ENCODE results near the gene ANO3. TPM values are rescaled to one million over a fixed set of nuclear protein-coding genes. Genes with fewer than 3 reads are reported as not detected.

Gene ANO3
- total RNA-seq, 2 donors from 2014 or later = not detected

DNA sequence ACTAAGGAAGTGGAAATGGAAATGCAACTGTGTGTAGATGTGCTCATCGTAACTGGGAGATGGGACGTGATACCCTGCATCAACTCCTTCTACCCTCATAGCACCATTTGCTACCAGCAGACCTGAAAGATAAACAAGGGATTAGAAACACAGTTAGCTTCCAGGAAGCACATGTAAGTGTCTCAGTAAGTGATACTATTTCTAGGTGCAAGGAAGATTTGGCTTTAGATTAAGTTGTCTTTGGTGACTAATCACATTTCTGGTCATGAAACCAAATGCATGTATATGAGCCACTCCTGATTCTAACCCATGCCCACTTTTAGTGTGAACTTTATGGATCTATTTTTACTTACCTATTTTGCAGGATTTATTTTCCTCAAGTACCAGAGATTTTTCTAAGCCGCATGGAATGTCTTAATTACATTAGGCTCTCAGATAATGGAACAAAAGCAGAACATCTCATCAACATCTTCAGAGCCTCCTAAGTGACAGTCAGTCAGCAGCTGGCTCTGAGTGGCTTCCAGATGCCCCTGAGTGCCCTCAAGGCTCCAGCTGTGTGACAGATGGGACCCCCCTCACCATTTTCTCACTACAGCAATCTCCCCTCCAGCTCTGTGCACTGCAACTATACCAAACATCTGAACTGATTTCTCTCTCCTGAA lies 368.8 kb downstream of the ANO3 start:
- ATAC-seq (replicated peaks) = no peak
- no peaks in the 10 kb centered on the region for H3K27me3 Mint-ChIP-seq
- no peaks in the 10 kb centered on the region for H3K36me3 Mint-ChIP-seq (ENCODE audit: low read depth)
- H3K4me3 Mint-ChIP-seq = no peak overlapping the region
- H3K9me3 Mint-ChIP-seq = peaks cover 12% of the 10 kb centered on the region
- H3K27ac Mint-ChIP-seq = no peak overlapping the region
- H3K4me1 Mint-ChIP-seq = no peaks in the 10 kb centered on the region

DNA sequence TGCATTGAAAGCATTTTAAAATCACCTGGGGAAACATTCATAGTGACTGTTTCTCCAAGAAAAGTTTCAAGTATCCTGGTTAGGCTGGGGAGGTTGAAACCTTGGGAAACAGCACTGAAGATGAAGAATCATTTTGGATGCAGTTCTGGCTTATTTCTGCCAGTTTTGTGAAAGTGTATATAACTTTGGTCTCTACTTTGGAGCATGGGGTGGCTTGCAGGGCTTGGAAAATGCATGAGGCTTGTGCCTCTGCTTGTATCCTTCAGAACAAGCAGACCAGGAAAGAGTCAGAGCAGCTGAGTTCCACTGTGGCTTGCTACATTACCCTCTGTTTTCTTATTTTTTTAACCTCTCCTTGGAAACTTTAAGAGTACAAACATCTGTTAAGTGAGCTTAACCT lies 370.5 kb downstream of the ANO3 start:
- Mint-ChIP-seq H3K4me3 (no peak overlapping the region), H3K4me1 (no peaks in the 10 kb centered on the region), H3K36me3 (ENCODE audit: low read depth) (no peaks in the 10 kb centered on the region), H3K27ac (no peak overlapping the region), H3K9me3 (peaks cover 16% of the 10 kb centered on the region), H3K27me3 (no peaks in the 10 kb centered on the region)
- ATAC-seq (replicated peaks) = no peak

DNA sequence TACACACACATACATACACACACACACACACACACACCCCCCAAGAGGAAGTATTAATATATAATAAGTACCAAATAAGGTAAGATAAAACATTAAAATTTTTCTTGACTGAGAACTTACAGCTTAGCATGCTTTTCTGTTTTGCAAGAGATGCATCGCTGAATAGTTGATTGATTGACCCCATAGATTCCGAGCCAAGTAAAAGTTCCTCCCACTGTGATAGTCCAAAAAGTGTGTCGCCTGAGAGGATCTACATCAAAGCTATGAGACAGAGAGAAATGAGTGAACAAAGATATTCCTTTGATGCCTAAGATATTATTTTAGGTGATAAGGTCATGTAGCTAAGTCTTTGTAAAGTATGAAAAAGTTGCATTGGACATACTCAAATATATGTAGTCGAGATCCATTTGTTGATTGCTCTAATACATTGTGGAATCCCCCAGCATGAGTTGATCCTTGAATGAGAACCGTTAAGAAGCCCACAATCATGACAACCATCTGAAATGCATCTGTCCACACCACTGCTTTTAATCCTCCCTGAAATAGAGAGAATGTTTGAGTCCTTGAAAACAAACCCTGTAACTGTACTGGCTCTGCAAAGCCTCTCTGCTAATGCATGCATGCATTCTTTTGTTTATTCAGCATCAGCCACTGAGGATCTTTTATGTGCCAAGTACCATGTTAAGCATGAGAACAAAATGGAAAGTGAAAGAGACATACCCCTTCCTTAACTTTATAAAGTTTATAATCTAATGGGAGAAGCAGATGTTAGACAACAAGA lies 371.7 kb downstream of the ANO3 start:
- ATAC-seq (replicated peaks) = no peak
- no peaks in the 10 kb centered on the region for H3K4me1 Mint-ChIP-seq
- H3K36me3 Mint-ChIP-seq (ENCODE audit: low read depth) = no peaks in the 10 kb centered on the region
- no peak overlapping the region for H3K4me3 Mint-ChIP-seq
- H3K9me3 Mint-ChIP-seq = peaks cover 14% of the 10 kb centered on the region
- no peaks in the 10 kb centered on the region for H3K27me3 Mint-ChIP-seq
- no peak overlapping the region for H3K27ac Mint-ChIP-seq

DNA sequence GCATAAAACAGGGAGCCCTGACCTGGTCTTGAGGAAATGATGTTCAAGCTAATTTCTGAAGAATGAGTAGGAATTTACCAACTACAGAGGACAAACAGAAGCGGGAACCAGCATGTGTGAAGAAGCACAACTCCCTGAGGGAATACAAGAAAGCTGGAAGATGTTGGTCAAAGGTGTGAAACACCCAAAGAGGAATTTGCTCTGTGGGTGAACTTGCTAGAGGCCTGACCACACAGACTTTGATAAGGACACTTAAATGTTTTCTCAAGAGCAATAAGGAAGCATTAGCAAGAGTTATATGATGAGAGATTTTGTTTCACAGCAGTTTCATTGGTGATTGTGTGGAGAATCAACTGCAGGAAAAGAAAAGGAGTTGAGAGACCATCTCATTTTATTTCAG lies 372.3 kb downstream of the ANO3 start:
- Mint-ChIP-seq H3K9me3 (peaks cover 14% of the 10 kb centered on the region), H3K4me3 (no peak overlapping the region)
- ATAC-seq (replicated peaks) = no peak

DNA sequence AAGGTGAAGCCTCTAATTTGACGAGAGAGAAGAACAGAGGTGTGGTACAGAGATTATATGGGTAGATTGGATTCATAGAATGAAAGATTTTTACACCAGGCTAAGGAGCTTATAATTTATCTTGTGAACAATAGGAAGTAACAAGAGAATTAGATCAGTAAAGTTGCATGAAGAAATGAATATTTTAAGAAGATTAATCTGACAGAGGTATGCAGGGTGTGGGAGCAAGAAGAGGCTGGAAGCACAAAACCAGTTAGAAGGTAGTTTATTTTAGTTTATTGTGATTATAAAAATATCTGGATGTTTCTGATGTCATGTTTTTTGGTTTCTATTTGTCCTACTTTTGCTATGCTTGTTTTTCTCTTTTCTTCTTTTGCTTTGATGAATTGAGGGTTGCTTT lies 374.3 kb downstream of the ANO3 start:
- no peak for ATAC-seq (replicated peaks)
- Mint-ChIP-seq H3K4me3 (no peak overlapping the region), H3K36me3 (ENCODE audit: low read depth) (no peaks in the 10 kb centered on the region), H3K9me3 (peaks cover 14% of the 10 kb centered on the region), H3K4me1 (no peaks in the 10 kb centered on the region), H3K27me3 (no peaks in the 10 kb centered on the region), H3K27ac (no peak overlapping the region)

More for the DNA sequence above, 372.3 kb downstream of the ANO3 start:
- Mint-ChIP-seq H3K27ac (no peak overlapping the region), H3K27me3 (no peaks in the 10 kb centered on the region), H3K36me3 (ENCODE audit: low read depth) (no peaks in the 10 kb centered on the region), H3K4me1 (no peaks in the 10 kb centered on the region)

DNA sequence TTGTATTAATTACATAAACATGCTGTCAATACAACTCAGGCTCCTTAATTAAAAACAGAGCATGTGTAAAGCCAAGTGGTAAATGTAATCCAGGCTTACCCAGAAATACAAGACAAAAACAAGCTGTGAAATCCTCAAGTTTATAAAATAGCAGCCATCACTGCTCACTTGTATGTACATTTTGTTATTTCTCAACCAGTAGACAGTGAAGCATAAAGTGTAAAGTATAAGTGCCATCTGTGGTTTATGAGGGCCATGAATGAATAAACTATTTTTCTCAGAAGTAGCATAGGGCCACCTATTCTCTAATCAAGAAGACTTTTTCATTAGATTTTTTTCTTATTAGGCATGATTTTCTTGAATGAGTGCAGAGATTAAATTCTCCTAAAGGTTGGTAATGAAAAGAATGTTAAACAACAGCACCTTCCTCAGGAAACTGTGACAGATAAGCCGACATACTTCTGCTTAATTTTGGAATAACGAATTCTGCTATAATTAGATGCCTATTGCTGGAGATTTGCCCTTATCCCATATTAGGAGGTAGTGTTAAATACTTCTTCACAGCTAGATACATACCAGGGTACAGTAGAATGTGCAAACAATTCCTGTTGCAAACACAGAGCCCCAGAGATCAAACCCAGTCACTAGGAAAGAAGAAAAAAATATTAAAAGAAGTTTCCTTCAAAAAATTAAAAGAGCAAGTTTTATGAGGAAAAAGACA lies 377.0 kb downstream of the ANO3 start:
- Mint-ChIP-seq H3K4me1 (no peaks in the 10 kb centered on the region), H3K9me3 (peaks cover 18% of the 10 kb centered on the region), H3K4me3 (no peak overlapping the region), H3K27me3 (no peaks in the 10 kb centered on the region), H3K27ac (no peak overlapping the region), H3K36me3 (ENCODE audit: low read depth) (no peaks in the 10 kb centered on the region)
- no peak for ATAC-seq (replicated peaks)

DNA sequence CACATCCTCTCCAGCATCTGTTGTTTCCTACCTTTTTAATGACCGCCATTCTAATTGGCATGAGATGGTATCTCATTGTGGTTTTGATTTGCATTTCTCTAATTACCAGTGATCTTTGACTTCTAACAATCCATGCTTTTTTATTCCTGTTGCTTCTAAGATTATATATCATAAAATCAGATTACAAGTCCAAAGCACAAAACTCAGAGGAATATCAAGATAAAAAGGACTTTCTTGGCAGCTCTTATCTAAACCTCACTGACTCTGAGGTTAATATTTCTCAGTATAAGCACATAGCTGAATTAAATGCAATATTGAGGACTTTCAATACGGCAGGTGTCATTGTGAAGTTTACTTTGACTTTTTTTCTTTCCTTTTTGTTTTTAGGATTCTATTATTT lies 378.6 kb downstream of the ANO3 start:
- H3K9me3 Mint-ChIP-seq = peaks cover 10% of the 10 kb centered on the region
- no peak overlapping the region for H3K4me3 Mint-ChIP-seq
- no peaks in the 10 kb centered on the region for H3K36me3 Mint-ChIP-seq (ENCODE audit: low read depth)
- H3K27me3 Mint-ChIP-seq = no peaks in the 10 kb centered on the region
- no peak overlapping the region for H3K27ac Mint-ChIP-seq
- no peaks in the 10 kb centered on the region for H3K4me1 Mint-ChIP-seq
- no peak for ATAC-seq (replicated peaks)

DNA sequence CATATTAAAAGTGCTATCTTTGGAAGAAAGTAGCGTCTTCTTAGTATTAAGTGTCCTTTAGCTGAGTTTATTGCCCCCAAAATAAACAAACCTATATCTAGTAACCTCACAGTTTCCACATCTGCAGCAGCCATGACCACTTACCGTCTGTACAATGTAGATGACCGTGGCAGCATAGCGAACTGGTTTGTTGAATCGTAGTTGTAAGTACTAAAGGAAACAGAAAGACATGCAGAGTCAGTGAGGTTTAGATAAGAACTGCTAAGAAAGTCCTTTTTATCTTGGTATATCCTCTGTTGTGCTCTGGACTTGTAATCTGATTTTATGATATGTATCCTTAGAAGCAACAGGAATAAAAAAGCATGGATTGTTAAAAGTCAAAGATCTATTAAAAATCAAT lies 380.6 kb downstream of the ANO3 start:
- no peaks in the 10 kb centered on the region for H3K4me1 Mint-ChIP-seq
- ATAC-seq (replicated peaks) = no peak
- H3K27me3 Mint-ChIP-seq = no peaks in the 10 kb centered on the region
- H3K36me3 Mint-ChIP-seq (ENCODE audit: low read depth) = no peaks in the 10 kb centered on the region
- H3K27ac Mint-ChIP-seq = no peak overlapping the region
- peaks cover 14% of the 10 kb centered on the region for H3K9me3 Mint-ChIP-seq
- no peak overlapping the region for H3K4me3 Mint-ChIP-seq

Other genes with a start within 250 kb of the ANO3 start
- not detected for gene MUC15, start 240.1 kb downstream of the ANO3 start, total RNA-seq

Measured in activated T-helper 17 cell treated with anti-CD3 and anti-CD28 coated beads, Interleukin-2, amount 50 U/mL, for 72 hours (primary cell).